Colonic mucosa (tissue), 4 donors: ENCODE results near the gene BCL11B. TPM values are rescaled to one million over a fixed set of nuclear protein-coding genes. Genes with fewer than 3 reads are reported as not detected.

Experiments
- DNase-seq: peaks from one replicate; pipeline ENCODE4 v3.0.0-alpha.2; 2020
- H3K27ac ChIP-seq: fragments of 200-600 bp; one replicate; pipeline ENCODE4 v1.8.0; 2021
- H3K27me3 ChIP-seq: fragments of 200-600 bp; one replicate; pipeline ENCODE4 v1.8.0; 2021
- H3K36me3 ChIP-seq: fragments of 200-600 bp; one replicate; pipeline ENCODE4 v1.8.0; 2021
- H3K4me1 ChIP-seq: fragments of 200-600 bp; one replicate; pipeline ENCODE4 v1.8.0; 2021; ENCODE audit warnings: mild to moderate bottlenecking
- H3K4me3 ChIP-seq: fragments of 200-600 bp; one replicate; pipeline ENCODE4 v1.8.0; 2021
- H3K9ac ChIP-seq, 2 donors: one replicate each; pipeline ENCODE4 v1.7.0; 2013; ENCODE audit warnings: control low read depth in 2 of 2, low read depth in 2 of 2, low read length in 2 of 2
- H3K9me3 ChIP-seq: fragments of 200-600 bp; one replicate; pipeline ENCODE4 v1.8.0; 2021
- intact Hi-C: fragments of 100-400 bp; cut with DNase I; formaldehyde crosslinking; loops from one replicate; pipeline ENCODE4 v1.14.1; 2022
- total RNA-seq, 2 donors: library from RNA; stranded (reverse); fragmentation: NEBNext Ultra II Directional in 1 of 2; extraction: Animal tissue kit (Norgen Biotek cat#: 25700) in 1 of 2; gene quantifications; one replicate each; pipeline ENCODE4 v1.2.1, GENCODE V29; 2021
- TF ChIP-seq, protein P1 (sequence below): fragments of 200-600 bp; IDR thresholded peaks from one replicate; pipeline ENCODE4 v1.8.0; 2022; ENCODE audit warnings: antibody characterized with exemption, mild to moderate bottlenecking
- donor health status: healthy.
- donor health status: DM: no; HTN: no; CAD: no.
- donor health status: DM: no; HTN: no; CAD: no.

BCL11B gene
- total RNA-seq, 2 donors from 2014 or later = 5.6 to 10.4 TPM

DNA sequence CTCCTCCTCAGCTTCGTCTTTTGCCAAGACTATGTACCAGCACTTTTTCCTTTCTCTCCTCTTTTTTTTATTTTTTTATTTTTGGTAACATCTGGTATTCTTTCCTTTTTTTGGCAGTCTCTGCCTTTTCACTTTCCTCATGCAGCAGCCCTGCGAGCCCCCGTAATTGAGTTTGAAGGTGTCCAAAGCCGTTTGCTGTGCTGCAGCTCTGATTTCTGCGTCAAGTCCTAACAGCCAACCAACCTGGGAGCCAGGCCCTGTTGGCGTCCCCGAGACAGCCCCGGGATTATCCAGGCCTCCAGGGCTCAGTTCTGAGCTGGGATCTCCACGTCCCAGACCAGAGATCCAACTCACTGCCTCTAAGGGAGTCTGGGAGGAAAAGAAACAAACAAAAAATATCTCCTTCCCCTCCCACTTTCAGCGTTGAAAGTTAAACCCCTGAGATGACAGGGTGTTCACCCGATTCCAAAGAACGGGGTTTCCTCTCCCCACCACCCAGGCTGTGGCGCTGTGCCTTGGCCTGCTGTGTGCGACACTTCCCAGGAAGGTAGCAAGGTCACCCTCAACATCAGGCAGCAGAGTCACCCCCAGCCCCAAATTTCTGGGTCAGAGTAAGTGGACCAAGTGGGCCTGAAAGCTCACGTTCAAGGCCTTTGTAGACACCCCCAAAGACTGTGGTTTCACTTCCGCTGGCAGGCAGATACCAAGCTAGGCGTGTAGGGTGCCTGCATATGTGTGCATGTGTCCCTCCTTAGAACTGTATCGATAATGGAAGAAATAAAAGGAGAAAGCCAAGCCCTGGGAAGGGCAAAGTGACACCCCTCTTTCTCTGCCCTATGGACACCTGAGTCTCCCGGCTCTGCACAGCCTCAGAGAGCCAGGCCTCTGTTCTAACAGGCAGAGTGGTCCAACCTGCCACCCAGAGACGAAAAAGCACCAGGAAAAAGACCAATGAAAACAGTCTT is 11.1 kb downstream of the BCL11B start:
- H3K36me3 ChIP-seq = no peaks in the 10 kb centered on the region
- no peak overlapping the region for H3K4me3 ChIP-seq
- no peaks in the 10 kb centered on the region for H3K27me3 ChIP-seq
- H3K9ac ChIP-seq = no peak overlapping the region
- H3K4me1 ChIP-seq = no peaks in the 10 kb centered on the region
- H3K27ac ChIP-seq = peak overlapping the region; percentile 27
- H3K9me3 ChIP-seq = no peaks in the 10 kb centered on the region
- TF ChIP-seq, protein P1, sequence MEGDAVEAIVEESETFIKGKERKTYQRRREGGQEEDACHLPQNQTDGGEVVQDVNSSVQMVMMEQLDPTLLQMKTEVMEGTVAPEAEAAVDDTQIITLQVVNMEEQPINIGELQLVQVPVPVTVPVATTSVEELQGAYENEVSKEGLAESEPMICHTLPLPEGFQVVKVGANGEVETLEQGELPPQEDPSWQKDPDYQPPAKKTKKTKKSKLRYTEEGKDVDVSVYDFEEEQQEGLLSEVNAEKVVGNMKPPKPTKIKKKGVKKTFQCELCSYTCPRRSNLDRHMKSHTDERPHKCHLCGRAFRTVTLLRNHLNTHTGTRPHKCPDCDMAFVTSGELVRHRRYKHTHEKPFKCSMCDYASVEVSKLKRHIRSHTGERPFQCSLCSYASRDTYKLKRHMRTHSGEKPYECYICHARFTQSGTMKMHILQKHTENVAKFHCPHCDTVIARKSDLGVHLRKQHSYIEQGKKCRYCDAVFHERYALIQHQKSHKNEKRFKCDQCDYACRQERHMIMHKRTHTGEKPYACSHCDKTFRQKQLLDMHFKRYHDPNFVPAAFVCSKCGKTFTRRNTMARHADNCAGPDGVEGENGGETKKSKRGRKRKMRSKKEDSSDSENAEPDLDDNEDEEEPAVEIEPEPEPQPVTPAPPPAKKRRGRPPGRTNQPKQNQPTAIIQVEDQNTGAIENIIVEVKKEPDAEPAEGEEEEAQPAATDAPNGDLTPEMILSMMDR = no peak
- no peak for DNase-seq
- intact Hi-C loops = no loop called here

DNA sequence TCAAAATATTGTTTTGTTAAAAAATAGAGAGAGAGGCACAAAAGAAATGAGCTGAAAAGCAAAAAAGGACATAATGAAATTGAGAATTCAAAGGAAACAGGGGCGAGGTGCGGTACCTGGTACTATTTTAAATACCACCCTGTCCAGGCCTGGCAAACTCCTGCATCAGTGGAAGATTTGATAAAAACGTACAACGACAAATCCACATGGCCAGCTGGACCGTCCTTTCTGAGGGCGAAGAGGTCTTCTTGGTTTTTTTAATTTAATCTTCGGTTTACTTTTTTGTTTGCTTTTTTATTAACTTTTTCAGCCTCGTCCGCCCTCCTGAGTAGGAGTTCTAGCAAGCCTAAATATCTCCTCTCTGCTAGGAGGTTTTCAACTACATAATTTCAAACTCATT is 11.9 kb downstream of the BCL11B start:
- Histone ChIP-seq H3K9me3 (no peaks in the 10 kb centered on the region), H3K9ac (no peak overlapping the region), H3K27ac (no peak overlapping the region), H3K36me3 (no peaks in the 10 kb centered on the region), H3K4me1 (no peaks in the 10 kb centered on the region), H3K27me3 (no peaks in the 10 kb centered on the region), H3K4me3 (no peak overlapping the region)
- no peak for DNase-seq
- TF ChIP-seq, protein P1 = no peak
- intact Hi-C loops = no loop called here

DNA sequence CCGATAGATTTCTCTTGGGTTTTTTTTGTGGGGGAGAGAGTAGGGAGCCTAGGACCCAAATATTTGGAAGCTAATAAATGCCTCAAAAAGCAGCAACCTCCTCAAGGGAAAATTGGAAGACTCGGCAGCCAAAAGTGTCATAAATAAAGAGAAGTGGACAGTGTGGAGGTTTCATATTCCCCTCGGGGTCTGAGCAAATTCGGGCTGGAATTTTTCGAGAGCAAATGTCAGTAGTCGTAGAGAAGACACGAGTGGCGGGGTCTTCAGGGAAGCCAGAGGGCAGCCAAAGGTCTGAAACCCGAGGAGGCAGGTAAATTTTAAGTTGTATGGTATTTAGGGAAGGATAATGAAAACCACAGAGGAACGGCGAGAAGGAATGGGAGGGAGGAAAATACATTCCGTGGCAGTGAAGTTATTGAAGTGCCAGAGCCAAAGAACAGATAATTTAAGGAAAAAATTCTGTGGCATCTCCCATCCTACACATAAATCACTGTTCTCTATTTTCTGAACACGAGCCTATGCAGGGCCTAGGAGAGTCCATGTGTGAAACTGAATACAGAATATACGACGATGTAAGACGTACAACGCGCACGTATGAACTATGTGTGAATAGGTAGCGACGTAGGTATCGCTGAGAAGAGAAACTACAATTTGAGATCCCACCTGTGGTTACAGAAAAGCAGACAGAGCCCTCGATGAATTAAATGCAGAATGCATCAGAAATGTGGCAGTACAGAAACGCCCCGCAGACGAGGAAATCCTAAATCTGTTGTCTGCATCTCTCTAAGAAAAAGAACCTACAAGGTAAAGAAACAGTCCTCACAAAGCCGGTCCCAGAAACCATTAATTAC is 12.9 kb downstream of the BCL11B start:
- intact Hi-C loops = no loop called here
- DNase-seq = no peak
- no peak overlapping the region for H3K4me3 ChIP-seq

DNA sequence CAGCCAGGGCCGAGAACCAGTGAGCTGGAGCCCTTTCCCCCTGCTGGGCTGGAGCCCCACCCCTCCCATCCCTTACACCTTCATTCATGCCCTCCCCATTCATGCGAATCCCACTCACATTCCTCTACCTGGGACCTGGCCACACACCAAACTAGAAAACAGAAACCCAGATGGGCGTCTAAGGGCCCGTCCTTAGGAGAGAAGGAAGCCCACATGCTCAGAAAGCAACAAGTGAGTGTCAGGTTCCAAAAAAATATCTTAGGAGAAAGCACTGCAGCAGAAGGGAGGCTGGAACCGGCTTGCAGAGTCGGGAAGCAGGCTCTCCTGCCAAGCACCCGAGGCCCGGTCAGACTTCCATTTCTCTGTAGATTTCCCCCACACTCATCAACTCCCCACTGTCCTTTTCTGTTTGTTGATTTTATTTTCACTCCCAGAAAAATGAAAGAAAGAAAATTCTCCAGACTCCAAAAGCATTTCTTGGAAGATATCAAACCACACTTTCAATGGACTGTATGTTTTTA is 13.6 kb downstream of the BCL11B start:
- no peaks in the 10 kb centered on the region for H3K9me3 ChIP-seq
- TF ChIP-seq, protein P1 = no peak
- H3K27me3 ChIP-seq = no peaks in the 10 kb centered on the region
- no peak overlapping the region for H3K4me3 ChIP-seq
- DNase-seq = no peak
- intact Hi-C loops = no loop called here
- H3K4me1 ChIP-seq = no peaks in the 10 kb centered on the region
- H3K27ac ChIP-seq = no peak overlapping the region
- H3K36me3 ChIP-seq = no peaks in the 10 kb centered on the region
- H3K9ac ChIP-seq = no peak overlapping the region

More for the DNA sequence above, 12.9 kb downstream of the BCL11B start:
- Histone ChIP-seq H3K27ac (no peak overlapping the region), H3K9ac (no peak overlapping the region), H3K9me3 (no peaks in the 10 kb centered on the region), H3K27me3 (no peaks in the 10 kb centered on the region), H3K4me1 (no peaks in the 10 kb centered on the region), H3K36me3 (no peaks in the 10 kb centered on the region)
- TF ChIP-seq, protein P1 = no peak

DNA sequence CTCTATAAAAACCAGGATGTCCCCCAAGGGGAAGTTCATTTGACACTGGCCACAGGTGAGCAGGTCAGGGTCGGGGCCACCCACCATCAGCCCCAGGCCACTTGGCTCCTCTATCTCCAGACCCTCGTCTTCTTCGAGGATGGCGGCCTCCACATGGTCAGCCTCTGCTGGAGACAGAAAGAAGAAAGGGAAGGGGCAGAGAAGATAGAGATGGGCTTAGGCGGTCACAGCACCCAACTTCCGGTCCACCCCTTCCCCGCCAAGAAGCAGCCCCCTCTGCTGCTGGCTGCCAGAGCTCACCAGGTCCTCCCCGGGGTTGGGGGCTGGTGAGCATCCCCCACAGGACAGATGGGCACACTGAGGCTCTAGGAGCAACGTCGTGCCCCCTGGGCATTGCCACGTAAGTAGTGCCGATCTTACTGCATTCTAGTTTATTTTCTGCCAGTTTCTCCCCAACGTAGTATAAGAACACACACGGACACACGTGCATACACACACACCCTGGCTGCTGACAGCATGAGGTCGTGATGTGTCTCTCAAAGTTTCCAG is 14.2 kb downstream of the BCL11B start:
- TF ChIP-seq, protein P1 = no peak
- H3K9ac ChIP-seq = no peak overlapping the region
- no peaks in the 10 kb centered on the region for H3K9me3 ChIP-seq
- no peak overlapping the region for H3K27ac ChIP-seq
- no peaks in the 10 kb centered on the region for H3K27me3 ChIP-seq
- H3K4me1 ChIP-seq = no peaks in the 10 kb centered on the region
- no peaks in the 10 kb centered on the region for H3K36me3 ChIP-seq
- no peak for DNase-seq
- H3K4me3 ChIP-seq = no peak overlapping the region
- intact Hi-C loops = no loop called here
